NOMO-1 treated with DMSO at 0.1 percent for 48 hours (cell line): Measurements from ENCODE around the gene ELF5.
A peak's percentile ranks its signal among the peaks of the same experiment; 100 is the strongest.

ENCODE experiments used
- DNase-seq: peaks from one replicate; lab custom pipeline; 2025; ENCODE audit not compliant: unreplicated experiment; lab: John Stamatoyannopoulos, UW

ELF5 gene

DNA sequence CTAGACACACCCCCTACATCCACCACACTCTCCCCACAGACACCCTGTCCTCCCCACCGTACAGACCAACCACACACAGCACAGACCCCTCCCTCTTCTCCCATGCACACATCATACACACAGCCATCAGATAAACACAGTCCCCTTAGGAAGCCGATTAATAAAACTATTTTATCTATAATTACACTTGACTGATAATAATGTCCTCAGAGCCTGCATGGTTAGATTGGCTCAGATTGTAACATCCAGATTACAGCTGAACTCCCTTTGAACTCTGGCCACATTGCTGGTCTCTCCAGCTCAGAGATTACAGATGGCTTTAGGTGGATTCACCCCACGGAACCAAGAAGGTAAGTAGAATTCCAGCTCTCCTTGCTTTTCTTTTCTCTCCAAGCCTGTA is 9.5 kb upstream of the ELF5 start:
- no peak for DNase-seq

DNA sequence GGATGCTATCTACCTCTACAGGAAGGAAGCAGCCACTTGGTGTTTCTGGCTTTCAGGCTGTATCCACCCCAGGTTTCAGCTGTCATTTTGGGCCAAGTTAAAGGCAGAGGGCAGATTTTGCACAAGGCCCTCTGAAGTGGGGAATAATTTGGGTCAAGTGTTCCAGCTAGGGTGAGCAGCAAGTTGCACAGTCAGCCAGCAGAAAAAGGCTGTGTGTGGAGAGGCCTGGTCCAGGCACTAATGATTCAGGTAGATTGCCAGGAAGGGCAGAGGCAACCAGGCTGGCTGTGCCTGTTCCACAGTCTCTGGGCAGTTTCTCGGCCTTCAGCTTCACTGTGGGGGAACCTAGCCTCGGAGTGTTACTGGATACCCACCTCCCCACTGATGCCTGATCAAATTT is 8.6 kb upstream of the ELF5 start:
- DNase-seq: no peak

DNA sequence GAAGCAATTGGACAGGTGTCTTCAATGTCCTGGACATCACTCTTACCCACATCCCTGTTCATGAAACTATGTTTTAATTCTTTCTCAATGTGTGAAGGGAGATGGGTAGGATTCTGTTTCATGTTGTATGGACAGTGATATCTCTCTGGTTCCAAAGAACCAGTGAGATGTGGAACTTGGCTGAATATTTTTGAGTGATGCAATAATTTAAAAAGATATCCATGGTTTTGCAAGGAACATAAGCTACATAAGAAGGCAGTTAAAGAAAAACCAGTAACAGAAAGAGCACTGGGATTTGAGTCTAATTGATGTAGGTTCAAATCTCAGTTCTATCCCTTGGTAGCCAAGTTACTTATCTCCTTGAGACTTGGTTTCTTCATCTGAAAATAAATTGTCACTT is 7.7 kb upstream of the ELF5 start:
- DNase-seq: no peak

DNA sequence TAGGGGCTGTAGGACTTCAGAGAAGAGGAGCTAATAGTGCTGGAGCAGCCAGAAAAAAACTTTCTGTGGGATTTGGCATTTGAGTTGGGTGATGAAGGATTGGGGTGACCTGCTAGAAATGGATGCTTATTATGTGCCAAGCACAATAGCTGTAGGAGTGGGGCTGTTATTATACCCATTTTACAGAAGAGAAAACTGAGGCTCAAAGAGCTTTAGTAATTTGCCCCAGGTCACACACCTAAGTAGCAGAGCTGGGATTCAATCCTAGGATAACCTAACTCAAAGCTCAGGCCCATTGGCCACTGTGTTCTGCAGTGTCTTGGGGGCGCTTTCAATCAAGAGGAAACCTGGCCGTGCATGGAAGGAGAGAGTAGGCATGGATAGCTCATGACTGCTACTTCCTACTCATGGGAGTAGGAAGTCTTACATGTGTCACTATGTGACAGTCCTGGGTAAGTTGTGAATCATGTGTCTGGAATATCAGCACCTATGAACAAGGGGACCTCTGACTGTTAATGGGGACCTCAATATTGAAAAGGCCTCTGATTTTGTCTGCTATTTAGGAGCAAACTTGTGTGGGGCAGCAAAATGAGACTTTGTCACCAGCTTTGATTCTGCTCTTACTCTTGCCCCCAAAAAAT is 6.1 kb upstream of the ELF5 start:
- no peak for DNase-seq

DNA sequence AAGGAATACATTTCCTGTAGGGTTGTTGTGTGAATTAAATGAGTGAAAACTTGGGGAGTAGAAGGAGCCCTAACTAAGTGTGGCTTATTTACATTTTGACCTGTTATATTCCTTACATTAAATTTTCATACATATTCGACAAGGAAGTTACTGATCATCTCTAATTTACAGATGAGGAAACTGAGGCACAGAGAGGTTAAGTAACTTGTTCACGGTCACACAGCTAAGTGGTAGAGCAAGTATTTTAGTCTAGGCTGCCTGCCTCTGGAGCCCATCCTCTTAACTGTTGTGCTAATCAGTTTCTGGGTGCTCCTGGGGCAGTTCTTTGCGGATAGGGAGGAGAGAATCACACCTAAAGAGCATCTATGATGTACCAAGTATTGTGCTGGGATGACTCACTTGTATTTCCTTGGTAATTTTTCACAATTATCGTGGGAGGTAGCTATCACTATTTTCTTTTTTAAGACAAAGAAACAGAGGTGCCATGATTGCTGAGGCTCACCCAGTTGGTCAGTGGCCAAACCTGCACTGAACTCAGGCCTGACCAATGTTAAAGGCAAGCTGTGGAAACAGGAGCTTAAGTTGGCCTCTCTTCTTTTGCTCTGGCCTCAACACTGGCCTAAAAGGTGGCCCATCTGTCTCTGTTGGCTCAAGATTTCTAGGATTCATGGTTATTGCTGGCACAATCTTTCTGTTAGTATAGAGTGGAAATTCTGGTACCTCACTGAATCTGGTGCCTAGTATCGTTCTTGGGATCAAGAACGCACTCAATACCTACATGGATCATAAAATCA is 2.9 kb upstream of the ELF5 start:
- no peak for DNase-seq

DNA sequence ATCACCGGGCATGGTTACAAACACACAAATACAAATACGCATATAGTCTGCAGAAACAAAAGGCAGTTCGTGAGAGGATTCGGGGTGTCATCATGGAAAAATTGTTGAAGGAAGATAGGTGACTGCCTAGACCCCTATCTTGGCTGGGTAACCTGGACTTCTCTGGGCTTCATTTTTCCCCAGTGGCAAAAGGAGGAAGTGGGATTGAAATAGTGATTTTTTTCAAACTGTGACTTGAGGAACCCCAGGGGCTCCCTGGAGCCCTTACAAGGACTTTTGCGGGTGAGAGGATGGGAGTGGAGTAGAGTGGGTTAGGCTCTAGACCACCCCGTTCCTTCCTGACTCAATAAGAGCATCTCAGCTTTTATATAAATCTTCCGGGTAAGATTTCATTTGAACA is 1.0 kb upstream of the ELF5 start:
- no peak for DNase-seq

DNA sequence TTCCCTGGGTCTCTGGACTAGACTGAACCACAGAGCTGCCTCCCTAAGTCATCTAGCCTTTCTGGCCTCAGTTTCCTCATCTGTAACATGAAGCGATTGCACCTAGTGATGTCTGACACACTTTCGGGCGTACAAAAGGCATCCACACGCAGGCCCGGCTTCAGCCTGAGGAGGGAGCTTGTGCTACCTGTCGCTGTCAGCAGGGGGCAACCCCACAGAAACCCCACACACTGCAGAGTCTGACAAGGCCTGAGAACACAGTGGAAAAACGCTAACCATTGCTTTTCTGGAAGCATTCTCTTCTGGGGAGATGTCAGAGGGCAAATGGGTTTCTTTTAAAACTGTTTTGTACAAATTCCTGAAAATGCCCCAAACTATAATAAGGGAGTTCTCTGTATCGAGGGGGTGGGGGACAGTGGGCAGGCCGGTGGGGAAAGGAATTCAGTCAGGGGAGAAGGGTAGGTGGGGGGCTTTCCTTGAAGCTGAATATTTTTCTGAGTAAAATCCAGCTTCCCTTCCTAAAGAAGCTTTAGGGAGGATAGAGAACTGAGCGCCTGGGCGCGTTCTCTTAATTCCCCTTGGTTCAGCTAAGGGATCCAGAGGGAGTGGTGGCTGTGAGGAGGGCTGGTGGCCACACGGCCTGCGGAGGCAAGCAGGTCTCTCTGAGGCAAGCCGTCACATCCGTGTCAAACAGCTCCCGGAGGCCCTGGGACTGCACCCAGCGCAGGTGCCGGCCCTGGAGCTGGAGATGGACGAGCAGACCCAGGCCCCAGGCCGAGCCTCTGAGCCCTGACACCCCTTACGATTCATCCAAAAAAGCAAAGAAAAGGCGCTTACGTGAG is 533 bp downstream of the ELF5 start:
- DNase-seq: peak; percentile 26

DNA sequence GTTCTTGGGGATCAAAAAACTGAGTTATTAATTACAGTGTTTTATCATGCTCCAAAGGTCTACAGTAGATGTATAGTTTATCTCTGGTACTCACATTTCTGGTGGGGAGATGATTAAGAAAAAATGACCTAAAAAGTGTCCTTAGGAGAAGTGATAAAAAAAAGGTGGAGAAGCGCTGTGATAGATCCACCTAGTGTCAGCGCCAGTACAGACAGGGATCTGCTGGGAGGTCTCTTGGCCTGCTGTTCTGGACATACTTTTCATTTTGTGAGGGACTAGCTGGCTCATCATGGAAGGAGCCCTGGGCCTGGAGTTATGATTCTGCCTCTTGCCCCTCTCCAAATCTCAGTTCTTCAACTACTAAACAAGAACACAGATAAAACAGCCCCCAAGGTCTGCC is 2.9 kb downstream of the ELF5 start:
- DNase-seq: no peak

DNA sequence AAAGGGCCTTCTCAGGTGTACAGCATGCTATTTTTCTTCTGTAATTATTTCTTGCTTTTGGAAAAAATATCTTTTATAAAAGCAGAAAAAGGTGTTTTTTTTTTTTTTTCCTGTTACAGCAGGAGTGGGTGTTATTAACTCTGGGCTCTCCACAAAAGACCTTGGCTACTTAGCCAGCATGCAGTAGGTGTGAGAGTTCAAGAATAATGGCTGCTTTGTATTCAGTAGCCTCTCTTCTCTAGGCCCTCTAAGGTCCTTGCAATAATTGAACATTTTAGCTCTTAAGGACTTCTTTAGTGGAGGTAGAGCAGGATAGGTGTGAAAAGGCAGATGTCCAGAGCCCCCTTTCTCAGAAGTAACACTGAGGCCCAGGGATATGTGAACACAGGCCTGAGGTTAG is 3.4 kb downstream of the ELF5 start:
- DNase-seq: no peak

DNA sequence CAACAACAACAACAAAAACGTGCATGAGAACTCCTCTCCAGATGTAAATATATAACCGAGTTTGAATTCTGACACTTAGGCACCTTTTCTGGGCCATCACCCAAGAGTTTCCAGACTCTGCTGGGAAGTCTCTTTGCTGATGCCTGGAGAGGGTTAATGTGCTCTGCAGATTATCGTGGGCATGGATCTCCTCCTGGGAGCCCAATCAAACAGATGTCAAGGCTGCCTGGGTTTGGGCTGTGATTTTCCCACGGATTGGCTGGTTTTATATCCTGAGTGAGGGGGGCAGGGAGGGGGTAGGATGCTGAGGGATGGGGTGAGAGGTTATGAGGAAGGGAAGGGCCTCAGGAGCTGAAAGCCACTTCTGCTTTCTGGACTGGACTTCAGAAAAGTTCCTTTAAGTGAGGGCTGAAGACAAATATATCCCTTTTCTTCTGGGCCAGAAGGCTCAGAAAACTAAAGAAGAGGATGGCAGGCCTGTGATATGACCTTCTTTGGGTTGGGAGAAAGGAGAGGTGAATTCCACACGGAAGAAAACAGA is 4.2 kb downstream of the ELF5 start:
- peak; percentile 41 for DNase-seq

DNA sequence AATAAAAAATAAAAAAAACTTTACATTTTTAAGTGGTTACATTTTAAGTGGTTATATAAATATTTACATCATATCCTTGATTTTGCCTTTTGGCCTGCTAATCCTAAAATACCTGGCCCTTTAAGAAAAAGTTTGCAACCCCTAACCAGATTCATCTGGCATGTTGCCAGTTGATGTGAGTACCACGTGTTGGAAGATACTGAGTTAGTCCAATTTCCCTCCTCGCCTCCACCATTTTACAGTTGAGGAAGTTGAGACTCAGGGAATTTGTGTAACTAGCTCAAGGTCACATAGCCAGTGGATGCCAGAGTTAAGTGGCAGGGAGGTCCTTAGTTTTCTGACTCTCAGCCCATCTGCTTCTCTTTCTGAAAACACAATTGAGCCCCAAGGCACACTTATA is 5.1 kb downstream of the ELF5 start:
- DNase-seq: no peak

DNA sequence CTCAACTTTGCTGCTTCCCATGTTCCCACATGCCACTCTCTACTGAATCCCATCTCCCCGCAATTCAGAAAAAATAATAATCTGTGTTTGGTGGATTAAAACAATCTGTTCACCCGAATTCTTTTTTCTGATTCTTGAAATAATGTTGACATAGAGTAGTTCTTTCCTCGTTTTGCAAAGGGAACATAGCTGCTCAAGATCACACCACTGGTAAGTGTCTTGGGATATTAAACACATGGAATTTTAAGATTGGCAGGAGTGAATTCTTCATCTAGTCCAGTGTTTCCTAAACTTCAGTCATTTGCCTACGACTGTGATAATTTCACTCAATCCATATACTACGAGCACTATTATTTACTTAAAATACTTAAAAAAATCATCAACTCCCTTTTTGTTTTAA is 6.0 kb downstream of the ELF5 start:
- DNase-seq: no peak

DNA sequence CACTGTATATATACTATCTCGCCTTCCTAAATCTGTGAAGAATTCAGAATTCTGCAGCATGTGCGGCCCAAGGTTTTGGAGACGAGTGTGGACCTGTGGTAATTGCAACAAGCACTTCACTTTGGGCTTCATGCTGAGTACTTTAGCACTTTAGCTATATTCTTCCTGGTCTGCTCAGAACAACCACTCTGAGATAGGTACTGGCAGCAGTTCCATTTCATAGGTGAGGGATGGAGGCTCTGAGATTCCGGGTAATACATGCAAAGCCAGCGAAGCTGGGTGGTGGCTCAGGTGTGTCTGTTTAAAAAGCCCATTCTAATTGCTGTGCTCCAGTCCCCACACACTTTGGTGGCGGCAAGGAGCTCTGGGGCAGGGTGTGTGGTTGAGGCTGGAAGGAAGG is 6.4 kb downstream of the ELF5 start:
- no peak for DNase-seq

DNA sequence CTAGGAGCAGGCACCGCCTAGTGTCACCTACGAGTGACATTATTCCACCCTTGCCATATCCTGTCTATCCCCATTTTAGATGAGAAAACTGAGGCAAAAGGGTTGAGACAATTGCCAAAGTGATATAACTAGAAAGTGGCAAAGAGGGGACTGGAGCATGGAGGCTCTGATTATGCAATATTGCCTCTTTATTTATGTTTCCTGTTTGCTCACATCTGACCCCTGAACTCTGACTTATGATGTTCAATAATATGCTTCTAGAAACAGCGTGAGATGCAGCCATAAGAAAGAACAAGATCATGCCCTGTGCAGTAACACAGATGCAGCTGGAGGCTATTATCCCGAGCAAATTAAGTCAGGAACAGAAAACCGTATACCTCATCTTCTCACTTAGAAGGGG is 7.7 kb downstream of the ELF5 start:
- no peak for DNase-seq

DNA sequence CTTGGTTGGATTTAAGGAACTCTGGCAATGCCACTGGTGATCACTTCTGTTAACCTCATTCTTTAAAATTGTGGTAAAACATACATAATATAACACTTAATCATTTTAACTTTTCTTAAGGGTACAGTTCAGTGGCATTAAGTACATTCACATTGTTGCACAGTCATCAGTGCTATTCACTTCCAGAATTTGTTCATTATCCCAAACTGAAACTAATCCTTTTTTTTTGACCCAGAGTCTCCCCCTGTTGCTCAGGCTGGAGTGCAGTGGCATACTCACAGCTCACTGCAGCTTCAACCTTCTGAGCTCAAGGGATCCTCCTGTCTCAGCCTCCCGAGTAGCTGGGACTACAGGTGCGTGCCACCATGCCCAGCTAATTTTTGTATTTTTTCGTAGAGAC is 10.6 kb downstream of the ELF5 start:
- no peak for DNase-seq

DNA sequence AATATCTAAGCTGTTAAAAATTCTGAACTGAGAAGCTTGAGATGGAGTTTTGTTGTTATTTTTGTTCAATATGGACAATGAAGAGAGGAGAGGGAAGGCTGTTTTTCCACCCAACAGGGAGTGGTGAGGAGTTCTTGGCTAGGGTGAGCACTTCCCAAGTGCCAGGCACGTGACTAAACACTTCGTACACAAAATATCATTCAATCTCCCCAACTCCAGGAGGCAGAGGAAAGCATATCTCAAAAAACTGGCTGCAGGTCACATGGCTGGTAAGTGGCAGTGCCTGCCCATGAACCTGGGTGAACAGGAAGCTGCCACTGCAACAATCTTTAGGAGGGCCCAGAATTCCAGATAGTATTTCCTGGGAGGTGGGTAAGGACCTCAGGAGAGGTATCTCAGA is 11.6 kb downstream of the ELF5 start:
- DNase-seq: no peak

DNA sequence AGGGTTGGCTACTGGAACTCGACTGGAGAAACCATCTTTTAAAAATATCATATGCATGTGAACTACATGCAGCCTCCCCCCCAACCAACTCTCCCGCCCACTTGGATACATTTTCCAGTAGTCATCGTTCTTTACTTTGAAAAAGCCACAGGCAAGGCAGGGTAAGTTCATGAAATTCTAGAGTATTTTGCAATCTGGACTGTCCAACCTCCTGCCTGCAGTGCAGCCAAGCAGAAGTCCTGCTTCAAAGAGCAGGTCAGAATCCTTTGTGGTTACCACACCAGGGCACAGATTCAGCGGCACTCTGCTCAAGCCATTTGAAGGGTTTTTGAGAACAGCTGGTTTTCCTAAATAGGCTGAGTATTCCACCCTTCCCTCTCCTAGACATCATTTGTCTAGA is 12.1 kb downstream of the ELF5 start:
- peak; percentile 72 for DNase-seq

DNA sequence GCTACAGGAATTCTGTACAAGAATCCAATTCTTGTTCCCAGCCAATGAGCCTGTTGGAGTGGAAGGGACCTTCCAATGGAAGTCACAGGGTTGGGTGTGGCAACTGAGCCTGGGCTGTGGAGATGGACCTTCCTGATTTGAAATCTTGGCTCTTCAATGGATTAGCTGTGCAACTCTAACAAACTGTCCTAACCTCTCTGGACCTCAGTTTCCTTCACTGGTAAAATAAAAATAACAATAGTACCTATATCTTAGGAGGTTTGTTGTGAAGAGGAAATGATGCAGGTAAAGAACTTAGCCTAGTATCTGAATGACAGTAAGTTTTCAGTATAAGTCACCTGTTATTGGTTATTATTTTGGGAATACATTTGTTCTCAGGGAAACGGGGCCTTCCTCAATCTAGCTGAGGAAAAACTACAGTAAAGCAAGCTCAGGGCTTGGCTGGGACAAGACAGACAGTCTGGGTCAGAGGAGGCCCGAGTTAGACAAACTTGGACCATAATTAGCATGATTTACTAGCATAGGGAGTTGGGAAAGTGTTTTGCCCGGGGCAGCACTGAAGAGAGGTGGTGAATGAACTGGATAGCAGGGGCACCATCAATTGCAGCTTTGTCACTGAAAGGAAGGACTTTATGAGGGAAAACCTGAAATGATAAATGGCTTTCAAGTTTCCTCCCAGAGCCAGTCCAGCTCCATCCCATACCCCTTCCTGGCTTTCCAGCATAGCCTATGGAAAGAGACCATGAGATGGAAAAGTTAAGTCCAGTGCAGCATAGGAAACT is 13.7 kb downstream of the ELF5 start:
- DNase-seq: no peak

DNA sequence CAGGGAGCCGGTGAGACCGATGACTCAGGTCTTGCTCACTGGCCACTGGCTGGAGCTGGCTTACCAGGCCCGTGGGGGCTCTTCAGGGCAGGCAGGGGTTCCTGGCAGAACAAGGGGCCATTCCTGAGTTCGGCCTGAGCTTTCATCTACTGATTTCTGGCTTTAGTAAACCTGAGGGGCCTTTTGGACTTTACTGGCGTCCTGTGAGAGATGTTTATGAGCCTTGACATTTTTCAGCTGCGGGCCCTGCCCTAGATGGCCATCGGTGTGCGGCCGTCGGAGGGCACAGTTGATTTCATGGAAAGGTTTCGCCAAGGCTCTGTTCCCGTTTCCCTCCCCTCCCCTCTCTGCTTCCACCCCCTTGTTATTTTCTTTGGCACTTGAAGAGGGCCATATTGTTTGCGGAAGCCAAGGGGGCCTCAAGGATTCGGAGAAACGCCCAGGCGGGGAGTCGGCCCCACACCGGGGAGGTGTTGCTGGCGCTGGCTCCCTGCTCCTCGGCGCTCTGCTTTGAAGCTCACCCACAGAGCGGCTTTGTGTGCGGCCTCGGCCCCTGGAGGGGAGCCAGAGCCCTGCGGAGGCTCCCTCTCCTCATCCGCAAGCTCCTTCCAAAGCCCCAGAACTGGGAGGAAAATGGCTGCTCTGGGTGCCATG is 17.7 kb downstream of the ELF5 start:
- DNase-seq: no peak

DNA sequence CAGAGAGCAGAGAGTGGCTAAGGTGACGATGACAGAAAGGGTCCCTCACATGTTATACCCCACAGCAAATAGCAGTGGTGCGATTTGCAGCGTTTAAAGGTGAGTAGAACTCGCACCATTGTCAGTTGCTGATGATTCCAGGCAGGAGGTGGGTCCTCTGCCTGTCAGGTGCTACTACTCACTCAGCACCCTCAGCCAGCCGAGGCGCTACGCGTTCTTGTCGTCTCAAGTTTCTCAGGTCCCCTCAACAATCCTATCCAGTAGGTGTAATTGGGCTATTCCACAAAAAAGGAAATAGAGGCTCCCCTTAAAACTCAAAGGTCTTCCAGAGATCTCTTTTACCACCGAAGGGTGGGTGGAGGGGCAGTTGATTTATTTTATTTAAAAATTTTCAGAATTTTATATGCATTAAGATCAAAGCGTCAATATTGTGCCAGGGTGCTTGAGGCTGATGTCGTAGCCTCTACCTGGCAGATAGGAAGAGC is 18.3 kb downstream of the ELF5 start:
- DNase-seq: no peak
